Testis (tissue), 3 donors: ENCODE results near the gene TRIP6. TPM values are rescaled to one million over a fixed set of nuclear protein-coding genes. Genes with fewer than 3 reads are reported as not detected.

Experiments
- DNase-seq: peaks from one replicate; pipeline ENCODE4 v3.0.0-alpha.2; 2019
- H3K27ac ChIP-seq, 2 donors: fragments of 200-600 bp; sonication (generic); one replicate each; pipeline ENCODE4 v1.5.1; 2019
- H3K27me3 ChIP-seq: fragments of 200-600 bp; sonication (generic); one replicate; pipeline ENCODE4 v1.5.1; 2019
- H3K36me3 ChIP-seq: fragments of 200-600 bp; sonication (generic); one replicate; pipeline ENCODE4 v1.5.1; 2017; ENCODE audit warnings: low read depth; ENCODE audit errors: missing control alignments
- H3K4me1 ChIP-seq: fragments of 200-600 bp; sonication (generic); one replicate; pipeline ENCODE4 v1.5.1; 2019
- H3K4me3 ChIP-seq, 2 donors: fragments of 200-600 bp; sonication (generic); one replicate each; pipeline ENCODE4 v1.5.1; 2017 to 2019
- H3K9me3 ChIP-seq: fragments of 200-600 bp; sonication (generic); one replicate; pipeline ENCODE4 v1.5.1; 2017
- CTCF ChIP-seq, 3 experiments: fragments of 450-650 bp in 2 of 3; fragments of 200-600 bp in 1 of 3; sonication (generic) in 1 of 3; IDR thresholded peaks; one replicate each; pipeline ENCODE4 v1.5.1; 2016 to 2019; ENCODE audit warnings: antibody characterized with exemption in 3 of 3, mild to moderate bottlenecking in 2 of 3, moderate library complexity in 1 of 3
- POLR2A ChIP-seq: fragments of 450-650 bp; IDR thresholded peaks from one replicate; pipeline ENCODE4 v1.6.1; 2017; ENCODE audit warnings: antibody characterized with exemption, mild to moderate bottlenecking, moderate library complexity
- WGBS, 2 donors: methylation state at CpG; one replicate each; pipeline ENCODE4 v1.1.5; 2018; 5-methylcytosine and 5-hydroxymethylcytosine counted together
- intact Hi-C: fragments of 100-400 bp; cut with DNase I; formaldehyde crosslinking; loops from one replicate; pipeline ENCODE4 v1.15.1; 2023; ENCODE audit warnings: low total_unique reads
- polyA plus RNA-seq: library from polyadenylated mRNA; stranded (reverse); fragments of 350-450 nt; fragmentation: Illumina TruSeq; extraction: RNeasy Lipid Tissue Mini Kit (QIAGEN cat#74804); gene quantifications from one replicate; pipeline ENCODE4 v1.2.3, GENCODE V29; 2014; ENCODE audit warnings: low read depth, low replicate concordance; ENCODE audit not compliant: insufficient read depth
- total RNA-seq, 2 donors: library from RNA; depleted of rRNA; stranded (reverse); fragments of >200 nt; gene quantifications; one replicate each; pipeline ENCODE4 v1.2.3, GENCODE V29; 2016

TRIP6 gene
- total and polyA plus RNA-seq, 3 donors from 2014 or later: 46.8 to 99.6 (median 49.8) TPM

- no peak overlapping the region for H3K27ac ChIP-seq
- no peak for TF ChIP-seq CTCF (IDR thresholded peaks at IDR 0.05)
- no peak for TF ChIP-seq POLR2A
- DNase-seq: peak; percentile 61
- H3K36me3 ChIP-seq: no peaks in the 10 kb centered on the region
- H3K4me3 ChIP-seq: no peak overlapping the region
- intact Hi-C loops: no loop called here
- H3K27me3 ChIP-seq: no peaks in the 10 kb centered on the region
- 72 to 83% methylated on average over 22 to 41 of the region's 43 CpGs for WGBS, 2 donors
- peaks cover 18% of the 10 kb centered on the region for H3K4me1 ChIP-seq
- no peaks in the 10 kb centered on the region for H3K9me3 ChIP-seq
These were observed 44.7 kb upstream of the TRIP6 start for GRCh38 chr7:100822236-100823139.

GRCh38 chr7:100823140-100823525, 44.1 kb upstream of the TRIP6 start:
- TF ChIP-seq POLR2A (no peak), CTCF (IDR thresholded peaks at IDR 0.05) (no peak)
- H3K4me3 ChIP-seq: no peak overlapping the region
- no peaks in the 10 kb centered on the region for H3K9me3 ChIP-seq
- peaks cover 18% of the 10 kb centered on the region for H3K4me1 ChIP-seq
- H3K27me3 ChIP-seq: no peaks in the 10 kb centered on the region
- no peak overlapping the region for H3K27ac ChIP-seq
- 70 to 78% methylated on average over 6 to 7 of the region's 7 CpGs for WGBS, 2 donors
- no peaks in the 10 kb centered on the region for H3K36me3 ChIP-seq
- DNase-seq: no peak
- intact Hi-C loops: no loop called here

- DNase-seq: no peak
- peaks cover 18% of the 10 kb centered on the region for H3K4me1 ChIP-seq
- no peak for TF ChIP-seq POLR2A
- TF ChIP-seq CTCF (IDR thresholded peaks at IDR 0.05): no peak
- no peak overlapping the region for H3K27ac ChIP-seq
- 93 to 97% methylated on average over 19 to 31 of the region's 31 CpGs for WGBS, 2 donors
- no peaks in the 10 kb centered on the region for H3K36me3 ChIP-seq
- H3K27me3 ChIP-seq: no peaks in the 10 kb centered on the region
- H3K9me3 ChIP-seq: no peaks in the 10 kb centered on the region
- H3K4me3 ChIP-seq: no peak overlapping the region
- intact Hi-C loops: no loop called here
These were observed 43.7 kb upstream of the TRIP6 start for GRCh38 chr7:100823534-100823933.

- DNase-seq: no peak
- TF ChIP-seq POLR2A (no peak), CTCF (IDR thresholded peaks at IDR 0.05) (no peak)
- H3K36me3 ChIP-seq: no peaks in the 10 kb centered on the region
- H3K27ac ChIP-seq: no peak overlapping the region
- peaks cover 18% of the 10 kb centered on the region for H3K4me1 ChIP-seq
- no peaks in the 10 kb centered on the region for H3K27me3 ChIP-seq
- intact Hi-C loops: no loop called here
- H3K4me3 ChIP-seq: no peak overlapping the region
- H3K9me3 ChIP-seq: no peaks in the 10 kb centered on the region
- WGBS, 2 donors: 36 to 46% methylated on average over 13 to 18 of the region's 18 CpGs
These were observed 42.5 kb upstream of the TRIP6 start for GRCh38 chr7:100824499-100825214.
